Measurements from ENCODE around the gene ST8SIA2.

ST8SIA2 gene

GRCh38 chr15:92467245-92467644 is 73.6 kb downstream of the ST8SIA2 start:
- Histone ChIP-seq H3K9me3 (ENCODE audit: control insufficient read depth, insufficient read depth, low read depth, low read length) (no peaks in the 10 kb centered on the region), H3K4me3 (ENCODE audit: low read depth, low read length) (no peak overlapping the region), H3K36me3 (ENCODE audit: control insufficient read depth in 2 of 2, insufficient read depth in 1 of 2, low read length in 2 of 2) (no peaks in the 10 kb centered on the region), H3K4me1 (ENCODE audit: control insufficient read depth, insufficient read depth, low read length) (no peaks in the 10 kb centered on the region), H3K27ac (ENCODE audit: extremely low read depth, low read depth, low read length) (no peak overlapping the region)
- TF ChIP-seq ZNF394 (tag by site-specific recombination; IDR thresholded peaks at IDR 0.05; ENCODE audit: borderline replicate concordance) (no peak), ZBTB21 (tag by site-specific recombination; IDR thresholded peaks at IDR 0.05) (no peak), ZNF366 (tag by site-specific recombination; conservative IDR thresholded peaks at IDR 0.05) (no peak), ZNF626 (tag by site-specific recombination; IDR thresholded peaks at IDR 0.05) (no peak), ZNF341 (tag by site-specific recombination; IDR thresholded peaks at IDR 0.05; ENCODE audit: low read depth) (no peak), ZSCAN4 (tag by site-specific recombination; IDR thresholded peaks at IDR 0.05) (no peak), ZNF16 (tag by site-specific recombination; IDR thresholded peaks at IDR 0.05; ENCODE audit: low read depth) (no peak), ZNF639 (tag by site-specific recombination; IDR thresholded peaks at IDR 0.05) (no peak), ZNF449 (tag by site-specific recombination; IDR thresholded peaks at IDR 0.05) (no peak), ZNF510 (tag by site-specific recombination; IDR thresholded peaks at IDR 0.05; ENCODE audit: insufficient replicate concordance) (no peak), ZNF529 (tag by site-specific recombination; IDR thresholded peaks at IDR 0.05; ENCODE audit: insufficient replicate concordance) (no peak), ZNF248 (tag by site-specific recombination; IDR thresholded peaks at IDR 0.05) (no peak), ZNF112 (tag by site-specific recombination; IDR thresholded peaks at IDR 0.05) (no peak), YY2 (tag by site-specific recombination; IDR thresholded peaks at IDR 0.05) (no peak), ZNF26 (tag by site-specific recombination; IDR thresholded peaks at IDR 0.05) (no peak), REPIN1 (tag by site-specific recombination; IDR thresholded peaks at IDR 0.05; ENCODE audit: low read depth) (no peak), HOXD13 (CRISPR knock-in tag; IDR thresholded peaks at IDR 0.05; ENCODE audit: borderline replicate concordance) (no peak), ZNF37A (tag by site-specific recombination; IDR thresholded peaks at IDR 0.05) (no peak), ZNF19 (tag by site-specific recombination; IDR thresholded peaks at IDR 0.05; ENCODE audit: low read depth) (no peak)
- CTCF ChIA-PET: interaction anchor here (0.6 kb wide), 1 partner anchor 71 kb away, joined by 3 read pairs; no protein-coding TSS in a partner anchor
- POLR2A ChIA-PET: no interaction called here

GRCh38 chr15:92468991-92469390 is 75.3 kb downstream of the ST8SIA2 start:
- H3K4me3 ChIP-seq (ENCODE audit: low read depth, low read length): no peak overlapping the region
- CTCF ChIA-PET: no interaction called here
- H3K4me1 ChIP-seq (ENCODE audit: control insufficient read depth, insufficient read depth, low read length): no peaks in the 10 kb centered on the region
- H3K9me3 ChIP-seq (ENCODE audit: control insufficient read depth, insufficient read depth, low read depth, low read length): no peaks in the 10 kb centered on the region
- H3K36me3 ChIP-seq (ENCODE audit: control insufficient read depth in 2 of 2, insufficient read depth in 1 of 2, low read length in 2 of 2): no peaks in the 10 kb centered on the region
- TF ChIP-seq SP2 (tag by site-specific recombination; IDR thresholded peaks at IDR 0.05): no peak
- 0 out of 2 replicates have a peak, but pooled peaks have one; percentile 6 for TF ChIP-seq ZIC2 (tag by site-specific recombination; IDR thresholded peaks at IDR 0.05)
- no peak for TF ChIP-seq TCF7L2 (IDR thresholded peaks at IDR 0.05; ENCODE audit: borderline replicate concordance, low read depth, low read length)
- no peak for TF ChIP-seq KLF8 (tag by site-specific recombination; IDR thresholded peaks at IDR 0.05)
- peak; percentile 63 for TF ChIP-seq GLIS1 (tag by site-specific recombination; IDR thresholded peaks at IDR 0.05)
- TF ChIP-seq ZBTB26 (tag by site-specific recombination; optimal IDR thresholded peaks at IDR 0.05): no peak
- no peak for TF ChIP-seq WT1 (tag by site-specific recombination; IDR thresholded peaks at IDR 0.05)
- TF ChIP-seq ZNF169 (tag by site-specific recombination; IDR thresholded peaks at IDR 0.05): no peak
- no peak for TF ChIP-seq GLIS2 (tag by site-specific recombination; IDR thresholded peaks at IDR 0.05)
- POLR2A ChIA-PET: no interaction called here
- H3K27ac ChIP-seq (ENCODE audit: extremely low read depth, low read depth, low read length): no peak overlapping the region
